Transverse colon (tissue), 4 donors: ENCODE measurements around the gene ADAM12. TPM values are rescaled to one million over a fixed set of nuclear protein-coding genes. Genes with fewer than 3 reads are reported as not detected.

ENCODE experiments used
- DNase-seq: peaks from one replicate; pipeline ENCODE4 v3.0.0-alpha.2; 2019
- H3K27ac ChIP-seq, 4 donors: fragments of 200-600 bp; sonication (generic); 2 replicates each; pipeline ENCODE4 v1.5.1; 2016 to 2018; ENCODE audit warnings: inconsistent platforms in 4 of 4
- H3K27me3 ChIP-seq: fragments of 200-600 bp; sonication (generic); 2 replicates; pipeline ENCODE4 v1.5.1; 2017; ENCODE audit warnings: inconsistent platforms
- H3K36me3 ChIP-seq, 4 donors: fragments of 200-600 bp; sonication (generic); 2 replicates each; pipeline ENCODE4 v1.5.1; 2017 to 2019; ENCODE audit warnings: inconsistent platforms in 4 of 4
- H3K4me1 ChIP-seq, 4 donors: fragments of 200-600 bp; sonication (generic); 2 replicates each; pipeline ENCODE4 v1.5.1; 2017 to 2020; ENCODE audit warnings: inconsistent platforms in 4 of 4
- H3K4me3 ChIP-seq, 4 donors: fragments of 200-600 bp; sonication (generic); 1 replicate in 1 of 4; 2 replicates in 3 of 4; pipeline versions ENCODE4 v1.5.1 to v1.6.1; 2017 to 2019; ENCODE audit warnings: inconsistent platforms in 4 of 4
- H3K9me3 ChIP-seq, 2 donors: fragments of 200-600 bp; sonication (generic); 2 replicates each; pipeline ENCODE4 v1.5.1; 2017 to 2019; ENCODE audit warnings: inconsistent platforms in 2 of 2
- CTCF ChIP-seq, 5 experiments: fragments of 200-600 bp in 3 of 5; fragments of 450-650 bp in 2 of 5; sonication (generic) in 3 of 5; IDR thresholded peaks; 1 replicate in 2 of 5; 2 replicates in 3 of 5; pipeline ENCODE4 v1.5.1; 2016 to 2017; ENCODE audit warnings: antibody characterized with exemption in 5 of 5, inconsistent platforms in 3 of 5, mild to moderate bottlenecking in 2 of 5, moderate library complexity in 1 of 5
- EP300 ChIP-seq: sonication (generic); formaldehyde crosslinking; IDR thresholded peaks from one replicate; pipeline ENCODE4 v1.6.1; 2017; ENCODE audit warnings: antibody characterized with exemption, low read depth
- POLR2A ChIP-seq: fragments of 450-650 bp; IDR thresholded peaks from one replicate; pipeline ENCODE4 v1.6.1; 2016; ENCODE audit warnings: antibody characterized with exemption, mild to moderate bottlenecking, moderate library complexity
- POLR2AphosphoS5 ChIP-seq, 3 donors: sonication (generic); formaldehyde crosslinking; IDR thresholded peaks; one replicate each; pipeline ENCODE4 v1.6.1; 2016; ENCODE audit warnings: antibody characterized with exemption in 3 of 3
- WGBS, 2 donors: methylation state at CpG; one replicate each; pipeline ENCODE4 v1.1.5; 2018; ENCODE audit warnings: low coverage in 1 of 2; 5-methylcytosine and 5-hydroxymethylcytosine counted together
- in situ Hi-C, 4 donors: fragments of 200-750 bp; cut with MboI; loops; one replicate each; pipeline versions ENCODE4 v1.15.0 to v1.15.1; 2017; ENCODE audit warnings: low sequenced_read_pairs in 3 of 4, low pct_ligation_motif_present in 1 of 4, low pct_unique_long_range_greater_than_20kb in 1 of 4
- intact Hi-C: fragments of 100-400 bp; cut with DNase I; formaldehyde crosslinking; loops from one replicate; pipeline ENCODE4 v1.15.1; 2023; ENCODE audit warnings: low total_unique reads
- total RNA-seq, 4 donors: library from RNA; depleted of rRNA; stranded (reverse); fragments of >200 nt; gene quantifications; one replicate each; pipeline ENCODE4 v1.1.0, GENCODE V29; 2016

Gene ADAM12
- total RNA-seq, 4 donors from 2014 or later, result 0.14 to 2.2 (median 1.1) TPM; not detected in 1

- H3K27ac ChIP-seq, result no peak overlapping the region
- H3K36me3 ChIP-seq, result no peaks in the 10 kb centered on the region
- TF ChIP-seq POLR2A (no peak), POLR2AphosphoS5 (IDR thresholded peaks at IDR 0.05) (no peak), CTCF (IDR thresholded peaks at IDR 0.05) (no peak), EP300 (no peak)
- in situ Hi-C loops, result no loop called here
- no peak overlapping the region for H3K4me3 ChIP-seq
- intact Hi-C loops, result no loop called here
- no peaks in the 10 kb centered on the region for H3K4me1 ChIP-seq
- H3K27me3 ChIP-seq, result no peaks in the 10 kb centered on the region
- 77 to 87% methylated on average over 9 to 10 of the region's 10 CpGs for WGBS, 2 donors
- DNase-seq, result no peak
- peaks cover 0 to 4% of the 10 kb centered on the region in 2 donors for H3K9me3 ChIP-seq
Observed at GRCh38 chr10:126421756-126422256, 33.5 kb upstream of the ADAM12 start.

GRCh38 chr10:126420567-126421300 lies 32.5 kb upstream of the ADAM12 start:
- no peak for TF ChIP-seq POLR2A
- no peak for TF ChIP-seq CTCF (IDR thresholded peaks at IDR 0.05)
- TF ChIP-seq POLR2AphosphoS5 (IDR thresholded peaks at IDR 0.05), result no peak
- no peak for TF ChIP-seq EP300
- no peak overlapping the region for H3K27ac ChIP-seq

GRCh38 chr10:126417220-126417825 lies 29.0 kb upstream of the ADAM12 start:
- TF ChIP-seq POLR2A (no peak), CTCF (IDR thresholded peaks at IDR 0.05) (no peak), POLR2AphosphoS5 (IDR thresholded peaks at IDR 0.05) (no peak), EP300 (no peak)
- WGBS, 2 donors, result 53 to 67% methylated on average over 3 to 4 of the region's 4 CpGs
- no peak overlapping the region for H3K4me3 ChIP-seq
- no peak for DNase-seq
- intact Hi-C loops (no loop called here), in situ Hi-C loops (no loop called here)
- no peak overlapping the region for H3K27ac ChIP-seq
- H3K27me3 ChIP-seq, result no peaks in the 10 kb centered on the region
- H3K36me3 ChIP-seq, result no peaks in the 10 kb centered on the region
- H3K9me3 ChIP-seq, result no peaks in the 10 kb centered on the region
- H3K4me1 ChIP-seq, result no peaks in the 10 kb centered on the region

More at GRCh38 chr10:126420567-126421300, 32.5 kb upstream of the ADAM12 start:
- WGBS, 2 donors, result 74% methylated on average over 4 to 12 of the region's 12 CpGs
- no peaks in the 10 kb centered on the region for H3K27me3 ChIP-seq
- intact Hi-C loops, result no loop called here
- DNase-seq, result no peak
- no peaks in the 10 kb centered on the region for H3K36me3 ChIP-seq
- no peak overlapping the region for H3K4me3 ChIP-seq
- peaks cover 0 to 4% of the 10 kb centered on the region in 2 donors for H3K9me3 ChIP-seq
- no peaks in the 10 kb centered on the region for H3K4me1 ChIP-seq
- in situ Hi-C loops, result no loop called here

- Histone ChIP-seq H3K27ac (no peak overlapping the region), H3K36me3 (no peaks in the 10 kb centered on the region), H3K9me3 (no peaks in the 10 kb centered on the region), H3K27me3 (peaks cover 3% of the 10 kb centered on the region), H3K4me1 (no peaks in the 10 kb centered on the region), H3K4me3 (no peak overlapping the region)
- WGBS, 2 donors, result 38 to 43% methylated on average over 5 to 6 of the region's 6 CpGs
- no peak for DNase-seq
- in situ Hi-C loops (no loop called here), intact Hi-C loops (no loop called here)
- no peak for TF ChIP-seq POLR2AphosphoS5 (IDR thresholded peaks at IDR 0.05)
- no peak for TF ChIP-seq CTCF (IDR thresholded peaks at IDR 0.05)
- no peak for TF ChIP-seq POLR2A
- no peak for TF ChIP-seq EP300
Observed at GRCh38 chr10:126409821-126410220, 21.5 kb upstream of the ADAM12 start.
